Cerebellar nuclear complex (tissue), 1 donor: Measurements from ENCODE around the gene ZNF740.
A peak's percentile ranks its signal among the peaks of the same experiment; 100 is the strongest.

Source experiments
- DNase-seq, 2 experiments: peaks; one replicate each; lab custom pipeline; 2025; lab: John Stamatoyannopoulos, UW

Gene ZNF740

DNA sequence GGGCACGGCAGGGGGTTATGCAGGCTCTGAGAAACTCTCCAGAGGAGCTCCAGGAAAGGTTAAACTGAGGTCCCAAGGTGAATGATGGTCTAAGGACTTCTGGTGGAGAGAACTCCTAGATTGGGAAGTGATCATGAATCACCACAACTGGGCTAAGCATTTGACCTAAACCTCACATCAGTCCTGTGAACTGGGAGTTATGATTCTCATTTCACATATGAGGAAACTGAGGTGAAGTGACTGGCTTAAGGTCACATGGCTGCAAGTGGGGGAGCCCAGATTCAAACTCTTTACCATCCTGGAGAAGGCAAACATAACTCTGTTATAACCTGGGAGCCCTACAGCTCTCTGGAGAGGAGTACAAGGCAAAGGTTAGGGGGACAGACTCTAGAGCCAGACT, 47.3 kb downstream of the ZNF740 start:
- no peak for DNase-seq

DNA sequence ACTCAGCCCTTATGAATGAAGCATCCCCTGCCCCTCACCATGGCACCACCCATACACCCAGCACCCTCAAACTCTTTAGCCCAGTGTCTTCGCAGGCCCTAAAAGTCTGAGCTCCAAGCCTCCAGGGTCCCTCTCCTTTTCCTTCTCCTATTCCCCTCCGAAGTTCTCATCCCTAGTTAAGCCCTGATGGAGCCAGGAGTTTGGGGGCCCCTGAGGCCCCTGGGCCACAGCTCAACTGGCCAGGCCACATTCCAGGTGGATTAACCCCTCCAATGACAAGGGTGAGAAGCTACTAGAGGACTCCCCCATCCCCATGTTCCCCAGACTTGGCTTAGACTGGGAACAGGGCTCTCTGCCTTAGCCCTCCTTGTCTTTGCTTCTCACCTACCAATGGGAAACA, 48.9 kb downstream of the ZNF740 start:
- no peak for DNase-seq

DNA sequence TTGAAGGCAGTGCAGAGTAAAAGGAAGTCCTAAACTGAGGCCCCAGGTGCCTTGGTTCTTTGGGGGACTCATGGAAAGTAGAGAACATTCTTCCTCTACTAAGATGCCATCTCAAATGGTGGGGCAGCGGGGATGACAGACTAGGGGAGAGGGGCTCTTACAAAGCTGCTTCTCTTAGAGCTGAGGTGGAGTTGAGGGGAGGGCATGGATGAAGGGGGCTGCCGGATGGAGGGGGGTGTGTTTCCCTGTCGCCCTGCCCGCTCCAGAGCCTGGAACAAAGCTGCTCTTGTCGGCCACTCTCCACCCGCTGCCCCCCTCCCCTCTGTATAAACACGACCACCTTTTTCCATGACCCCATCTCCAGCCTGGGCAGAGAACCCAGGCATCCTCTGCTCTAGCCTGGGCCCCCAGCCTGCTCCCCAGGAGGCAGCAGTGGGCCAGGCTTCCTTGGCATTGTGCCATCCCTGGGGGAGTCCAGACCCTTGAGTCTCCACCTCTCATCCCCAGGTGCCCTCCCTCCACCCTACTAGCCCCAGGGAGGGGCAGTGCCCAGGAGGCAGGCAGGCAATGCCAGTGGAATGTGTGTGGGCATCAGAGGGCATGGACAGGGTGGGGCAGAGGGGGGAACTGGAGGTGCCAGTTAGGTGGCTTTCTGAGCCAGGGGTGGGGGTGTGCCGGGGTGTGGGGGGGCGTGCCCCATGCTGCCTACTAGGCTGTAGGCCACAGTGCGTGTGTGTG, 49.8 kb downstream of the ZNF740 start:
- no peak for DNase-seq

DNA sequence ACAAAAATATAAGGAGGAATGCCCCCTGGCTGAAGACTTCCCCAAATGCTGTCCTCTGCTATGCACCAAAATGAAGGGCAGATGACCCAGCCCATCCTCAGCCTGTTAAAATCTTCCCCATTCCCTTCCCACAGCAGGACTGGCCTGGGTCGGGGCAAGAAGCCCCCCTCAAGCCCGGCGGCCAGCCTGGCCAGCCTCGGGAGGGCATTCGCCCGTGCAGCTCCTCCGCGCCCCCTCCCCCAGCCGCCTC, 51.1 kb downstream of the ZNF740 start:
- no peak for DNase-seq

DNA sequence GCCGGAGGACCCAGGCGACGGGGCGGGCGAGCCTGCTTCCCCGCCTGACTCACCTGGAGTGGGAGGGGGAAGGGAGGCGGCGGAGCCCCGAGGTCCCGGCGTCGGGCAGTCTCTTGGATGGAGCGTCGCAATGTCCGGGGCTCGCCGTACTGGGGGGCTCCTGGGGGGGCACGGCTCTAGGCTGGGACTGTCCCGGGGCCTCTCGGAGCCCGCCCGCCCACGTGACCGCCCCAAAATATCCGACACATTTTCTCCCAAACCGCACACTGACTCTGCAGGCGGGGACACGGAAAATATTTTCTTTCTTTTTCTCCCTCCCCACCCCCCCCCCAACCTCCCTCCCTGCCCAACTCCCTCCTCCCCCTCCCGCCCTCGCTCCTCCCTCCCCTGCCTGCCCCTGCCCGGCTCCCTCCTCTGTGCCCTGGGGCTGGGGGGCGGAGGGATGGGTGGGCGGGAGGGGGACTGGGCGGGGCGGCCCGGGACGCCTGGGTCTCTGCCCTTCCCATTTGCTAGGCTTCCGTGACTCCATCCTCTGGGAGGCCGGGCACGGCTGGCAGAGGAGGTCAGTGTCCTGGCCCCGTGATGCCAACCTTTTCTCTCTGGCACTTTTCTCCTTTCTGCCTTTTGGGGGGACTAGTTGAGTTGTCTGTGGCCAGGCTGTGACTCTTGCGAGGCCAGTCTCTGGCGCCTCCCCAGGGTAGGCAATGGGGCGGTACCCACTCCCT, 51.6 kb downstream of the ZNF740 start, which contains the start of gene RARG:
Gene RARG (minus strand): TSS at position 289 of the 725 bp plus-strand sequence. CDS start 4,664 bp downstream, outside the sequence.
- DNase-seq: peak in 1 of 2 experiments; percentile 13

DNA sequence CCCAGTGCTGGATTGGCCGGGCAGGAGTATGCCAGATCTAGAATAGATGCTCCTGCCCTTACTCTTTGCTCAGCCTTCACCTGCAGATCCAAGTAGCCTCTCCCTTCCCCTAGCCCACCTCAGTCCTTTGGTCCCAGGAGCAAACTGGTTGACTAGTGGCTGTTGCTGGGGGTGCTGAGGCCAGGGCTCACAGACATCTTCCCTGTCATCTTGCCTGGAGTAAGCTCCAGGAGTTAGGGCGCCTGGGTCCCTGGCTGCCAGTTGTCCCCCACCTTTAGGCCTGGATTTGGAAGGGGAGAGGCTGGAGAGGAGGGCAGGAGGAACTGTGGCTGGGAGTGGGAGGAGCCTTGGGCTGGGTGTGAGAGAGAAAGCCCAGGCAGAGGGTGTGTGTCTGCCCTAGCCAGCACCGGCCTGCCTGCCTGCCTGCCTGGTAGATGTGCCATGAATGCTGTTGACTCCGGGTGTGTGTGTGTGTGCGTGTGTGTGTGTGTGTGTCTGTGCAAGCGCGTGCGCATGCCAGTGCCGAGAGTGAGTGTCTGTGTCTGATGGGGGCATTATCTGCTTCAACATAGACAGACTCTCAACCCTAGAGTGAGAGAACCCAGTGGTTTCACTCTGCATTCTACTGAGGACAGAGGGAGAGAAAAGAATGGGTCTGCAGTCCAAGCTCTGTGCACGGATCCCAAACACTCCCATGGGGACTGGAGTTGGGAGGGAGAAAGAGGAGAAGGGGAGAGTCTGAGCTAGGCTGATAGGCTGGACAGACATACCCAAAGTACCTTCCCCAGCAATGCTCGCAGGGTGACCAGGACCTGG, 52.3 kb downstream of the ZNF740 start:
- no peak for DNase-seq

DNA sequence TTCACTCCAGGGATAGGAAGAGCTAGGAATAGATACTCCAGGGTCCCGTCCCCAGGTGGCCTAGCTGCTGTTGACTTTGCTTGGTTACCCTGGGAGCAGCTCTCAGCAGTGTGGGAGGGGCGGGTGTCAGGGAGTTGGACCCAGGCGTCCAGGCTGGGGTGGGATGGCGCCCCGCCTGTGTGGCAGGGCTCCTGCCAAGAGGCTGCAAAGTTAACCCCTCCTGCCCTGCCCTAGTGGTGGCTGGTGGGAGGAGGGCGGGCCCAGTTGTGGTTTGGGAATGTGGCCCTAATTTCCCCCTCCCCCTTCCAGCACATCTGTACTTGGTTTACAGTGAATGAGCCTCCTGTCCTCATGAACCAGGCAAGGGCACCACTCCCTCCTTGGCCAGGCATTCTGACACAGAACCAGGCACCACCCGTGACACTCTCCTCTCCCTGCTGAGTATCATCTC, 53.2 kb downstream of the ZNF740 start:
- no peak for DNase-seq

DNA sequence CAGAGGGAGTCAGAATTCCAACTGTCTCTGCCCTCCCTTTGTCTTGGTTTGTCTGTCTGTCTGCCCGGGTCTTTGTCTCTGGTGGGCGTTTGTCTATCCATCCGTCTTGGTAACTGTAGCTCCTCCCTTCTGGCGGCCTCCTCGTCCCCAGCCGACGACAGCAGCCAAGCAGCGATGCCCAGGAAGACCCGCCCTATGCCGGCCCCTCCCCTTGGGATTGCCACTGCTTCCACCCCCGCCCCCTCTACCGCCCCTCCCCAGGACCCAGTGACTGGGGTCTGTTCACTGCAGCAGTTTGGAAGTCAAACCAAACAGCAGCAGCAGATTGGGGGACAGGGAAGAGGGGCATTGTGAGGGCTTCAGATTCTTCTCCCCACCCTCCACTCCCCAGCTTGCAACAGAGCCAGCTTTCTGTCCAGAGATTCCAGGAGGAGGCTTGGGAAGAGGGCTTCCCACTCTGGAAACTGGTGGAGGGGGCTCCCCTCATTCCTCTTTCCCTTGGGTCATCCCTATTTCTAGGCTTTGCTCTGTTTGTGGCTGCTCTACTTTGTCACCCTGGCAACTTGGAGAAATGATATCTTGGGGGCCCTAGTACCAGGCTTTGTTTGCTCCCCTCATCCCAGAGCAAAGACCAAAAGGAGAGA, 53.9 kb downstream of the ZNF740 start:
- no peak for DNase-seq

DNA sequence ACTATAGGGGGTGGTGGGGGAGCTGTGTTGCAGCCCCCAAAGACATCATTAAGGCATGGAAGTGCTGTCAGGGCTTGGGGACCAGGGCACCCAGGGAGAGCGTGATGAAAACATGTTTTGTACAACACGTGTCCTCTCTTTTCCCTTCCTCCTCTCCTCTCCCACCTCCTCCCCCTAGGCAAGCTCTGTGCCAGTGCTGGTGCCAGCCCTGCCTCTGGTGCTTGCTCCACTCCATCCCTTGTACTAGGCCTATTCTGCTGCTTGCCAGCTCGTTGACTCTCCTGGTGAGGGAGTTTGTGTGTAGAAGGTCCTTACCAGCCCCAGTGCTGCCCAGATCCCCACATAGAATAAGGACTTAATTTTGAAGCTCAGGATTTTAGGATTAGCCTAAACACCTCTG, 54.6 kb downstream of the ZNF740 start:
- no peak for DNase-seq

DNA sequence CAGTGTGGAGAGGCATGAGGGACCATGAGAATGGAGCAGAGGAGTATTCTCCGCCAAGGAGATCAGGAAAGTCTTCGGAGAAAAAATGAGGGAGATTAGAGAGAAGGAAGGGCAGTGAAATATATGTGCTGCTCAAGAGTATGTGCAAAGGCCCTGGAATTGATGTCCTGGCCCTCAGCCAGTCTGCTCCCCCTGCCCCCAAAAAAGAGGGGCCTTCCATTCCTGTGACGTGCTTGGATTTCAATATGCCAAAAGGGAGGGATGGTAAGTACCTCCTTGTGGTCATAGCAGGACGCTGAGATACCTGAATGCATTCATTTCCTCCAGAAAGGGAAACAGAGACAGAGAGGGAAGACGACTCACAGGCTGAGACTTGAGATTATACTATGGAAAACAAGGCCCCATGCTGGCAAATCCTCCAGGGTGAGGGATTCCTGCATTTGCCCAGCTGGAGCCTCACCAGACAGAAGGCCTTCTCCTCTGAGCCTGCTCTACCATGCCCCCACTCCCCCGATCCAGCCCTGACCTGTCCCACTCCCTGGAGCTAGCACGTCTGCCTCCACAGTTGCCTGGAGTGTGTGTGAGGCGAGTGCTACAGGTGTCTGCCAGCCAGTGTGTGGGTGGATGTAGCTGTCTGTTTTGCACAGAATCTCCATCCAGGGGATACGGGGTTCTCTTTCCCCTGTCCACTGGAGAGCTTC, 55.4 kb downstream of the ZNF740 start:
- no peak for DNase-seq

DNA sequence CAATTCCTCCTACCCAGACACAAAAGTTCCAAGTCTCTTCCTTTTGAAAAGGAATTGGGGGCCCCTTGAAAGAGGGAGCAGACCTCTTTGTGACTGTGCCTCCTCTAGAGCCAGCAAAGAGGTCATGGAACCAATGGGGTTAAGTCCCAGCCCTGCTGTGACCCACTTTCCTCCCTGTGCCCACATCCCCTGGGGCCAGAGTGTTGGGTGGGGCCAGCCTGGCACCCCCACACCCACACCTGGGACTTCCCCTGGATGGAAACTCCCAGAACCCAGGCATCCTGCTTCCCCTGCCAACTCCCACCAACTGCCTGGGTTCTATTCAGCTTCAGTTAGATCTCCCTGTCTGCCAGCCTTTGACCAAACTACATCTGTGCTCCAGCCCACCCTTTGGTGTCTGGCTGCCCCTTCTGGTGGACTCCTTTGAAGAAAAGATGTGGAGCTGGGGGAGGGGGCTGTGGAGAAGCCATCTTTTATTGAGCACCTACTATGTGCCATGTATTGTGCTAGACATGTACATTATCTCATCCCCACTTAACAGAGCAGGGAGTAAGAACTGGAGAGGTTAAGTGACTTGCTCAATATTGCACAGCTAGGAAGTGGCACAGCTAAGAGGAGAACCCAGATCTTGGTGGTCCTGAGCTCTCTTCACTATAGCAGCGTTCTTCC, 56.1 kb downstream of the ZNF740 start:
- DNase-seq: no peak

DNA sequence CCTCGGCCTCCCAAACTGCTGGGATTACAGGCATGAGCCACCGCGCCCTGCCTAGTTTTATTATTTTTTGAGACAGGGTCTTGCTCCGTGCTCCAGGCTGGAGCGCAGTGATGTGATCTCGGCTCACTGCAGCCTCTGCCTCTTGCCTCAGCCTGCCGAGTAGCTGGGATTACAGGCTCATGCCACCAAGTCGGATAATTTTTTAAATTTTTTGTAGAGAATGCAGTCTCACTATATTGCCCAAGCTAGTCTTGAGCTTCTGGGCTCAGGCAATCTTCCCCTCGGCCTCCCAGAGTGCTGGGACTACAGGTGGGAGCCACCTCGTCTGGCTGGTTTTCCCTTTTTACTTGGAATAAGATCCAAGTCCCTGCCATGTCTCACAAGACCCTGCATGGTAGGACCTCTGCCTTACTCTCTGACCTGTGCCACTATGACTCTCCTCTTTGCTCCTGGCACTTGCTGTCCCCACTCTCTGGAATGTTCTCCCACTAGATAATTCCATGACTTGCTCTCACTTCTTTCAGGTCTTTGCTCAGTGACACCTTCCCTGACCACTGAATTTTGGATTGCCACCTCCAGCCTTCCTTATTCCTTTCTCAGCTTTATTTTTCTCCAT, 59.2 kb downstream of the ZNF740 start:
- no peak for DNase-seq

DNA sequence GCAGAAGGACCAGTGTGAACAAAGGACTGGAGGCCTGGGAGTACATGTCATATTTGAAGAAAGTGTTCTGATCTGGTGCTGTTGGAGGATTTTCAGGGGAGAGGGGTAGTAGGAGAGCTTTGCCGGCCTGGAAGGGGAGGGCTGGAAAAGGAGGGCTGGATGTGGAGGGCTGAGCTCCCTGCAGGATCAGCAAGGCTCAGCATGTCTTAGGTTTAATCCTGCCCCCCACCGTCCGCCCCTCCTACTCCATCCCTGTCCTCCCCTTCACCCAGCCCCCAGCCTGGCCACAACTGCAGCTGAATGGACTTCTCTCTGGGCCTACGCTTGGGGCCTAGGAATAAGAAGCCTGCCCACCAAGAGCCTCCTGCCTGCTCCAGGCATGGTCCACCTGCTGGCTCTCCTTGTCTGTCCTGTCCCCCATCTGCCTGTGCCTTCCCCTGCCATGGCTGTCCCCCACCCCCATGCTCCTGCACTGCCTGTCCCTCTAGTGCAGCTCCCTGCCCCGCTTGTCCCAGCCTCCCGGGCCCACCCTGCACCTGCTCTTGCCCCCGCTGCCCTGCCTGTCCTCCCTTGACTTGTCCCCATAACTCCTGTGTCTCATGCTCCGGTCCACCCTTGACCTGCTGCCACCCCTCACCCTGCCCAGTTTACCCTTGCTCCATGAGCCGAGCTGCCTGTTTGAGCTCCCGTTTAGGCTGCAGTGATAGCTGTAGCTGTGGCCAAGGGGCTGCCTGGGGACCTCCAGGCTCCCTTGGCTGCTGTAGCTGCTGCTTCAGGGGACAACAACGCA, 61.3 kb downstream of the ZNF740 start:
- no peak for DNase-seq

DNA sequence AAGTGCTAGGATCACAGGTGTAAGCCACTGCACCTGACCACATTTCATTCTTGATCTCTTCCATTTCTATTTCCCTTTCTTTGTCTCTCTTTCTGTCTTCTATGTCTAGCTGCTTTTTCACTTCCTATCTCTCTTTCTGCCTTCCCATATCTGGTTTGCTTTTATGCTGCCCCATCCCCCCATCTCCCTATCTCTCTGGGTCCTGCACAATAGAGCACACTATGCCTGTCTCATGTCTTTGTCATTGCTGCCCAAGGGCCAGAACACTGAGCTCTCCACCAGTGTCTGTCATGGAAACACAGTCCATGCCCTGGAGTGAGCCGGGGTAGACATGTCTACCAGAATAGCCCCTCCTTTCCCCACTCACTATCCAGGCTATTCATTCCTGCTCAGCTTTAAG, 63.8 kb downstream of the ZNF740 start:
- no peak for DNase-seq
